Nephron (organoid): Measurements from ENCODE around the gene ENO3.
"Not testable (repeated sequence)": the region's sequence is repeated elsewhere in the genome, so short reads cannot be mapped to it uniquely, and the experiment has no call there.

ENCODE experiments used
- H3K27ac Mint-ChIP-seq, 3 experiments: 2 replicates each; pipeline ENCODE4 v1.8.0; 2020; ENCODE audit warnings: mixed read lengths in 3 of 3, mild to moderate bottlenecking in 2 of 3, moderate library complexity in 1 of 3
- H3K27me3 Mint-ChIP-seq: 2 replicates; pipeline ENCODE4 v1.8.0; 2021; ENCODE audit warnings: low read depth, mild to moderate bottlenecking, moderate library complexity, mixed read lengths
- H3K36me3 Mint-ChIP-seq: 2 replicates; pipeline ENCODE4 v1.8.0; 2020; ENCODE audit warnings: low read depth, mixed read lengths
- H3K4me1 Mint-ChIP-seq: 2 replicates; pipeline ENCODE4 v1.8.0; 2020; ENCODE audit warnings: mixed read lengths
- H3K4me3 Mint-ChIP-seq, 3 experiments: 2 replicates each; pipeline ENCODE4 v1.8.0; 2020; ENCODE audit warnings: mild to moderate bottlenecking in 3 of 3, mixed read lengths in 3 of 3, moderate library complexity in 2 of 3
- H3K9me3 Mint-ChIP-seq: 2 replicates; pipeline ENCODE4 v1.8.0; 2020; ENCODE audit warnings: mixed read lengths
- CTCF ChIP-seq, 3 experiments: fragments of 200-600 bp; sonication (generic); IDR thresholded peaks; one replicate each; pipeline ENCODE4 v1.5.0; 2021; ENCODE audit warnings: antibody characterized with exemption in 3 of 3; ENCODE audit not compliant: unreplicated experiment in 3 of 3

ENO3 gene

GRCh38 chr17:4908711-4909496 is 42.0 kb upstream of the ENO3 start:
- H3K36me3 Mint-ChIP-seq = no peaks in the 10 kb centered on the region
- H3K4me1 Mint-ChIP-seq = peaks cover 1% of the 10 kb centered on the region
- H3K4me3 Mint-ChIP-seq = no peak overlapping the region
- H3K27ac Mint-ChIP-seq = no peak overlapping the region
- no peaks in the 10 kb centered on the region for H3K27me3 Mint-ChIP-seq
- peak; percentile 74 to 80 (median 78) for TF ChIP-seq CTCF (IDR thresholded peaks at IDR 0.05; ENCODE audit: unreplicated experiment in 3 of 3)
- no peaks in the 10 kb centered on the region for H3K9me3 Mint-ChIP-seq

GRCh38 chr17:4913994-4914393 is 36.9 kb upstream of the ENO3 start:
- Mint-ChIP-seq H3K27ac (peak overlapping the region; percentile 82 to 88 (median 84)), H3K9me3 (no peaks in the 10 kb centered on the region), H3K4me3 (no peak overlapping the region), H3K27me3 (no peaks in the 10 kb centered on the region), H3K36me3 (no peaks in the 10 kb centered on the region), H3K4me1 (peaks cover 4% of the 10 kb centered on the region)
- TF ChIP-seq CTCF (IDR thresholded peaks at IDR 0.05; ENCODE audit: unreplicated experiment in 3 of 3) = no peak

GRCh38 chr17:4914551-4914950 is 36.4 kb upstream of the ENO3 start:
- not testable (repeated sequence) for H3K27ac Mint-ChIP-seq, H3K4me1 Mint-ChIP-seq, H3K4me3 Mint-ChIP-seq, H3K9me3 Mint-ChIP-seq, H3K27me3 Mint-ChIP-seq, H3K36me3 Mint-ChIP-seq

GRCh38 chr17:4919511-4920047 is 31.3 kb upstream of the ENO3 start:
- peaks cover 6% of the 10 kb centered on the region for H3K4me1 Mint-ChIP-seq

GRCh38 chr17:4920351-4921048 is 30.4 kb upstream of the ENO3 start:
- Mint-ChIP-seq H3K4me1 (peaks cover 6% of the 10 kb centered on the region), H3K27me3 (no peaks in the 10 kb centered on the region), H3K4me3 (no peak overlapping the region), H3K27ac (peak overlapping the region in 1 of 3 experiments; percentile 19), H3K36me3 (no peaks in the 10 kb centered on the region), H3K9me3 (no peaks in the 10 kb centered on the region)
- TF ChIP-seq CTCF (IDR thresholded peaks at IDR 0.05; ENCODE audit: unreplicated experiment in 3 of 3) = no peak

More at GRCh38 chr17:4919511-4920047, 31.3 kb upstream of the ENO3 start:
- no peaks in the 10 kb centered on the region for H3K36me3 Mint-ChIP-seq
- TF ChIP-seq CTCF (IDR thresholded peaks at IDR 0.05; ENCODE audit: unreplicated experiment in 3 of 3) = no peak
- no peaks in the 10 kb centered on the region for H3K9me3 Mint-ChIP-seq
- peak overlapping the region in 1 of 3 experiments; percentile 52 for H3K27ac Mint-ChIP-seq
- no peaks in the 10 kb centered on the region for H3K27me3 Mint-ChIP-seq
- no peak overlapping the region for H3K4me3 Mint-ChIP-seq

GRCh38 chr17:4921320-4921719 is 29.6 kb upstream of the ENO3 start:
- no peak for TF ChIP-seq CTCF (IDR thresholded peaks at IDR 0.05; ENCODE audit: unreplicated experiment in 3 of 3)
- Mint-ChIP-seq H3K27ac (no peak overlapping the region), H3K4me3 (no peak overlapping the region), H3K36me3 (no peaks in the 10 kb centered on the region), H3K27me3 (no peaks in the 10 kb centered on the region), H3K4me1 (peaks cover 6% of the 10 kb centered on the region), H3K9me3 (no peaks in the 10 kb centered on the region)

- not testable (repeated sequence) for H3K4me3 Mint-ChIP-seq, H3K36me3 Mint-ChIP-seq, H3K9me3 Mint-ChIP-seq
These were observed 24.2 kb upstream of the ENO3 start for GRCh38 chr17:4926577-4927335.

More at GRCh38 chr17:4926577-4927335, 24.2 kb upstream of the ENO3 start:
- H3K27ac Mint-ChIP-seq = peak overlapping the region in 1 of 3 experiments; percentile 58
- H3K27me3 Mint-ChIP-seq, H3K4me1 Mint-ChIP-seq: not testable (repeated sequence)
